Panc1 (cell line): Measurements from ENCODE around the gene THADA. TPM values are rescaled to one million over a fixed set of nuclear protein-coding genes. Genes with fewer than 3 reads are reported as not detected.

Experiments used
- ATAC-seq: fragments of 200-7000 bp; cut with Tn5 transposase; 2 replicates; pipeline ENCODE4 v1.9.1; 2020; ENCODE audit warnings: mild to moderate bottlenecking, moderate library complexity
- BruUV-seq: library from RNA; stranded (reverse); fragments of 400-500 nt; replicated peaks from 2 replicates; lab custom pipeline; 2021; lab: Mats Ljungman, UMichigan
- CTCF ChIA-PET: fragments of 300-600 bp; sonication (Branson Sonifier 250); formaldehyde crosslinking; loops from one replicate; lab custom pipeline; 2022; ENCODE audit warnings: antibody characterized with exemption; lab: Charles Lee
- POLR2A ChIA-PET: fragments of 300-600 bp; sonication (Branson Sonifier 250); formaldehyde crosslinking; loops from one replicate; lab custom pipeline; 2022; ENCODE audit warnings: antibody characterized with exemption; lab: Charles Lee
- DNase-seq: peaks from one replicate; pipeline ENCODE4 v3.0.0-alpha.2; 2010; ENCODE audit warnings: low read depth, low spot score
- H3K27ac ChIP-seq: 2 replicates; pipeline ENCODE4 v1.5.1; 2011; ENCODE audit warnings: mild to moderate bottlenecking, low read length, inconsistent platforms
- H3K27me3 ChIP-seq: fragments of 200-500 bp; sonication (Bioruptor generic); 2 replicates; pipeline ENCODE4 v1.6.0; 2014; ENCODE audit warnings: low read length, inconsistent platforms; ENCODE audit not compliant: control insufficient read depth, insufficient read depth
- H3K36me3 ChIP-seq: fragments of 200-500 bp; sonication (Bioruptor generic); 2 replicates; pipeline ENCODE4 v1.5.1; 2014; ENCODE audit warnings: inconsistent platforms, mild to moderate bottlenecking, low read length, moderate library complexity; ENCODE audit not compliant: control insufficient read depth, insufficient read depth
- H3K4me1 ChIP-seq: 2 replicates; pipeline ENCODE4 v1.5.1; 2011; ENCODE audit warnings: inconsistent platforms, mild to moderate bottlenecking, low read length, moderate library complexity; ENCODE audit not compliant: control insufficient read depth, insufficient read depth
- H3K4me3 ChIP-seq, 2 experiments: 2 replicates each; pipeline ENCODE4 v1.5.1; 2011 to 2012; ENCODE audit warnings: low read depth in 2 of 2, low read length in 2 of 2, mild to moderate bottlenecking in 2 of 2, inconsistent platforms in 1 of 2, moderate library complexity in 1 of 2
- H3K9me3 ChIP-seq: fragments of 200-500 bp; sonication (Bioruptor generic); 2 replicates; pipeline ENCODE4 v1.5.1; 2014; ENCODE audit warnings: low read depth, mild to moderate bottlenecking, inconsistent platforms, low read length, moderate library complexity; ENCODE audit not compliant: control insufficient read depth, insufficient read depth
- POLR2AphosphoS5 ChIP-seq: IDR thresholded peaks from 2 replicates; pipeline ENCODE4 v1.6.1; 2012; ENCODE audit warnings: mild to moderate bottlenecking, low read depth, low read length, moderate library complexity
- SIN3A ChIP-seq: IDR thresholded peaks from 2 replicates; pipeline ENCODE4 v1.6.1; 2012; ENCODE audit warnings: low read depth, mild to moderate bottlenecking, low read length, moderate library complexity, borderline replicate concordance; ENCODE audit not compliant: insufficient read depth
- TCF7L2 ChIP-seq: IDR thresholded peaks from 2 replicates; pipeline ENCODE4 v1.6.1; 2011; ENCODE audit warnings: mild to moderate bottlenecking, low read depth, low read length, inconsistent platforms
- in situ Hi-C: cut with HindIII; loops from 2 replicates; pipeline ENCODE4 v1.10.0; 2016; ENCODE audit warnings: low sequenced_read_pairs, low pct_unique_long_range_greater_than_20kb
- intact Hi-C: fragments of 100-400 bp; cut with micrococcal nuclease; formaldehyde crosslinking; loops from one replicate; pipeline ENCODE4 v1.10.0; 2022; ENCODE audit not compliant: unreplicated experiment
- total RNA-seq: library from RNA; stranded (reverse); gene quantifications from one replicate; pipeline ENCODE4 v1.2.1, GENCODE V29; 2021; ENCODE audit not compliant: unreplicated experiment
- TF ChIP-seq, protein P1 (sequence below), 2 experiments: IDR thresholded peaks; 2 replicates each; pipeline ENCODE4 v1.6.1; 2011 to 2012; ENCODE audit warnings: low read depth in 2 of 2, control low read depth in 1 of 2, low read length in 1 of 2, mild to moderate bottlenecking in 1 of 2, moderate library complexity in 1 of 2; ENCODE audit not compliant: insufficient read depth in 1 of 2
- TF ChIP-seq, protein P2 (sequence below): fragments of 450-650 bp; IDR thresholded peaks from 2 replicates; pipeline ENCODE4 v1.5.1; 2017; ENCODE audit warnings: mild to moderate bottlenecking

THADA gene
- total RNA-seq, 1 experiment from 2014 or later = 37.2 TPM

- no TSS peak for BruUV-seq
- in situ Hi-C loops (no loop called here), intact Hi-C loops (no loop called here)
- no peak overlapping the region for H3K4me3 ChIP-seq
- no peaks in the 10 kb centered on the region for H3K4me1 ChIP-seq
- TF ChIP-seq SIN3A = no peak
- TF ChIP-seq, protein P1, sequence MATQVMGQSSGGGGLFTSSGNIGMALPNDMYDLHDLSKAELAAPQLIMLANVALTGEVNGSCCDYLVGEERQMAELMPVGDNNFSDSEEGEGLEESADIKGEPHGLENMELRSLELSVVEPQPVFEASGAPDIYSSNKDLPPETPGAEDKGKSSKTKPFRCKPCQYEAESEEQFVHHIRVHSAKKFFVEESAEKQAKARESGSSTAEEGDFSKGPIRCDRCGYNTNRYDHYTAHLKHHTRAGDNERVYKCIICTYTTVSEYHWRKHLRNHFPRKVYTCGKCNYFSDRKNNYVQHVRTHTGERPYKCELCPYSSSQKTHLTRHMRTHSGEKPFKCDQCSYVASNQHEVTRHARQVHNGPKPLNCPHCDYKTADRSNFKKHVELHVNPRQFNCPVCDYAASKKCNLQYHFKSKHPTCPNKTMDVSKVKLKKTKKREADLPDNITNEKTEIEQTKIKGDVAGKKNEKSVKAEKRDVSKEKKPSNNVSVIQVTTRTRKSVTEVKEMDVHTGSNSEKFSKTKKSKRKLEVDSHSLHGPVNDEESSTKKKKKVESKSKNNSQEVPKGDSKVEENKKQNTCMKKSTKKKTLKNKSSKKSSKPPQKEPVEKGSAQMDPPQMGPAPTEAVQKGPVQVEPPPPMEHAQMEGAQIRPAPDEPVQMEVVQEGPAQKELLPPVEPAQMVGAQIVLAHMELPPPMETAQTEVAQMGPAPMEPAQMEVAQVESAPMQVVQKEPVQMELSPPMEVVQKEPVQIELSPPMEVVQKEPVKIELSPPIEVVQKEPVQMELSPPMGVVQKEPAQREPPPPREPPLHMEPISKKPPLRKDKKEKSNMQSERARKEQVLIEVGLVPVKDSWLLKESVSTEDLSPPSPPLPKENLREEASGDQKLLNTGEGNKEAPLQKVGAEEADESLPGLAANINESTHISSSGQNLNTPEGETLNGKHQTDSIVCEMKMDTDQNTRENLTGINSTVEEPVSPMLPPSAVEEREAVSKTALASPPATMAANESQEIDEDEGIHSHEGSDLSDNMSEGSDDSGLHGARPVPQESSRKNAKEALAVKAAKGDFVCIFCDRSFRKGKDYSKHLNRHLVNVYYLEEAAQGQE (IDR thresholded peaks at IDR 0.05; ENCODE audit: insufficient read depth in 1 of 2, low read depth in 2 of 2, low read length in 1 of 2) = no peak
- TF ChIP-seq POLR2AphosphoS5 = no peak
- TF ChIP-seq TCF7L2 = no peak
- TF ChIP-seq, protein P2, sequence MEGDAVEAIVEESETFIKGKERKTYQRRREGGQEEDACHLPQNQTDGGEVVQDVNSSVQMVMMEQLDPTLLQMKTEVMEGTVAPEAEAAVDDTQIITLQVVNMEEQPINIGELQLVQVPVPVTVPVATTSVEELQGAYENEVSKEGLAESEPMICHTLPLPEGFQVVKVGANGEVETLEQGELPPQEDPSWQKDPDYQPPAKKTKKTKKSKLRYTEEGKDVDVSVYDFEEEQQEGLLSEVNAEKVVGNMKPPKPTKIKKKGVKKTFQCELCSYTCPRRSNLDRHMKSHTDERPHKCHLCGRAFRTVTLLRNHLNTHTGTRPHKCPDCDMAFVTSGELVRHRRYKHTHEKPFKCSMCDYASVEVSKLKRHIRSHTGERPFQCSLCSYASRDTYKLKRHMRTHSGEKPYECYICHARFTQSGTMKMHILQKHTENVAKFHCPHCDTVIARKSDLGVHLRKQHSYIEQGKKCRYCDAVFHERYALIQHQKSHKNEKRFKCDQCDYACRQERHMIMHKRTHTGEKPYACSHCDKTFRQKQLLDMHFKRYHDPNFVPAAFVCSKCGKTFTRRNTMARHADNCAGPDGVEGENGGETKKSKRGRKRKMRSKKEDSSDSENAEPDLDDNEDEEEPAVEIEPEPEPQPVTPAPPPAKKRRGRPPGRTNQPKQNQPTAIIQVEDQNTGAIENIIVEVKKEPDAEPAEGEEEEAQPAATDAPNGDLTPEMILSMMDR = no peak
- ATAC-seq = no peak
- CTCF ChIA-PET = no interaction called here
- H3K36me3 ChIP-seq = no peaks in the 10 kb centered on the region
- H3K27me3 ChIP-seq = no peaks in the 10 kb centered on the region
- no peak for DNase-seq
- no peak overlapping the region for H3K27ac ChIP-seq
- POLR2A ChIA-PET = no interaction called here
- H3K9me3 ChIP-seq = no peaks in the 10 kb centered on the region
Measured at GRCh38 chr2:43269074-43269572, 326.7 kb downstream of the THADA start.

DNA sequence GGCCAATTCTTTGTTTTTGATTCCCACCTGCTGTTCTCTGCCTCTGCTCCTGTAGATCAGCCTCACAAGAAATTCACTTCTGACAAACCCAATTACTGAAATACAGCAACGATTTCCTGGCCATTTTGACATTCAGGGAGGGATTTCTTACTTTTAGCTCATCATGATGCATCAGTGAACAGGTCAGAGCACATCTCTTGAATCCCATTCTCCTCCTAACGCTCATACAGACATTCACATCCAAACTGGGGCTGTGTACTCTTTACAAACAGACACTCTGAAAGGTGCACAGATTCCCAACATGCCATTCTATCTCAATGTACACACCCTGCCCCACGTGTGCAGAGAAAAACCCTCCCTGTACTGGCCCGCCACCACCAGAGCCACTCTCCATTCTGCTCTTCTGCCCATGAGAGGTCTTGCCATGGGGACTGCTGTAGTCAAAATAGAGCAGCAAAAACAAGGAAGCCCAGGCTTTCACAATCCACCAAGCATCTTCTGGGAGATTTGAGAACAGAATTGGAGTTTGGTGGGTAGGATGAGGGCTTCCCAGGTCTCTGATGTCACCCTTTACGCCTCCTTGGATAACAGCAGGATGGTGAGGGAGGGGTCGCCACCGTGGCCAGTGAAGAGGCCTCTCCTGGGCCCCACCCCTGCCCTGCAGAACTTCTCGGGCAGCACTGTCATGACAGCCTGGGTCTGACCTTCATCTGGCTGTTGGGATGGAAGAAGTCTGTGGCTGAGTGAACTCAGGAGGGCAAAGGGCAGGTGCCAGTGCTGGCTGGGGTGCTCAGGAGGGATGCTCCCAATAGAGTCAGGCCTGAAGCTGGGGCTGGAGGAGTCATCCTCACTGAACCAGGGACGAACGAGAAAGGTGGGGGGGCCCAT lies 327.5 kb downstream of the THADA start:
- Histone ChIP-seq H3K4me1 (no peaks in the 10 kb centered on the region), H3K9me3 (no peaks in the 10 kb centered on the region), H3K36me3 (no peaks in the 10 kb centered on the region), H3K4me3 (no peak overlapping the region), H3K27me3 (no peaks in the 10 kb centered on the region), H3K27ac (no peak overlapping the region)
- intact Hi-C loops (no loop called here), in situ Hi-C loops (no loop called here)
- no peak for DNase-seq
- POLR2A ChIA-PET = no interaction called here
- no peak for TF ChIP-seq POLR2AphosphoS5
- TF ChIP-seq, protein P1 (IDR thresholded peaks at IDR 0.05; ENCODE audit: insufficient read depth in 1 of 2, low read depth in 2 of 2, low read length in 1 of 2) = no peak
- TF ChIP-seq, protein P2 = no peak
- no peak for TF ChIP-seq SIN3A
- no peak for TF ChIP-seq TCF7L2
- CTCF ChIA-PET = no interaction called here
- no peak for ATAC-seq
- BruUV-seq = no TSS peak
